HG03139 (cell line): ENCODE results near the gene TMEM239.
"Not testable (repeated sequence)": the region's sequence is repeated elsewhere in the genome, so short reads cannot be mapped to it uniquely, and the experiment has no call there.

Source experiments
- ATAC-seq: cut with Tn5 transposase; IDR thresholded peaks from one replicate; pipeline ENCODE4 v1.9.1; 2021; ENCODE audit not compliant: unreplicated experiment

Gene TMEM239

DNA sequence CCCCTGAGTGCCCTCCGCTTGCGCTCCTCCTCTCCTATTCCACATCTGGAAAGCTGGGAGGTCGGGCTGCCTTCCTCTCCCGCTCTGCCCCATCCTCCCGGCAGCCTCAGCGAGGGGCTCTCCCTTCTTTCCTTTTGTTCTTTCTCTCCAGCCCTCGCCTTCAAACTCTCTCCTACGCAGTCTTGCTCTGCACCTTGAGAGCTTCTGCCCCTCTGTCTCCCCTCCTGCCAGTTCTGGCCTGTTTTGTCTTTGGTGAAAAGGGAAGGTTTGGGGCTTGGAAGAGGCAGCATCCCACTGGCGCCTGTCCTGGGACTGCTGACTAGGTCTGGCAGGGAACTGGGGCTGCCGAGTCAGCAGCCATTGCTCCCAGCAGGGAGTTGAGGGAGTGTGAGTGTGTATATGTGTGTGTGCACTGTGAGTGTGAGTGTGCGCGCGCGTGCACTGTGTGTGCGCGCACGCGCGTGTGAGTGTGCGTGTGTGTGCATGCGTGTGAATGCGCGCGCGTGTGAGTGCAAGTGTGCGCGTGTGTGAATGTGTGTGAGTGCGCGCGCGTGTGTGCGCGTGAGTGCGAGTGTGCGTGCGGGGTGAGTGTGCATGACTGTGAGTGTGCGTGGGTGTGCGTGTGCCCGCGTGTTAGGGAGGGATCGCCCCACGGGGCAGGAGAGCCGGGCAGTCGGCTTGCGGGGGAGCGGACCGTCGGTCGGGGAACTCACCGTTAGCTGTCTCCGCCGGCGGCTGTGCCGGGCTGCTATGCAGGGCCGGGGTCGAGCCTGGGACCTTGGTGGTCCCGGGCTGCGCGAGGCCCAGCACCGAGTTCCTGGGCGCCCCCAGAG, 16.3 kb upstream of the TMEM239 start:
- peak; percentile 6 for ATAC-seq

DNA sequence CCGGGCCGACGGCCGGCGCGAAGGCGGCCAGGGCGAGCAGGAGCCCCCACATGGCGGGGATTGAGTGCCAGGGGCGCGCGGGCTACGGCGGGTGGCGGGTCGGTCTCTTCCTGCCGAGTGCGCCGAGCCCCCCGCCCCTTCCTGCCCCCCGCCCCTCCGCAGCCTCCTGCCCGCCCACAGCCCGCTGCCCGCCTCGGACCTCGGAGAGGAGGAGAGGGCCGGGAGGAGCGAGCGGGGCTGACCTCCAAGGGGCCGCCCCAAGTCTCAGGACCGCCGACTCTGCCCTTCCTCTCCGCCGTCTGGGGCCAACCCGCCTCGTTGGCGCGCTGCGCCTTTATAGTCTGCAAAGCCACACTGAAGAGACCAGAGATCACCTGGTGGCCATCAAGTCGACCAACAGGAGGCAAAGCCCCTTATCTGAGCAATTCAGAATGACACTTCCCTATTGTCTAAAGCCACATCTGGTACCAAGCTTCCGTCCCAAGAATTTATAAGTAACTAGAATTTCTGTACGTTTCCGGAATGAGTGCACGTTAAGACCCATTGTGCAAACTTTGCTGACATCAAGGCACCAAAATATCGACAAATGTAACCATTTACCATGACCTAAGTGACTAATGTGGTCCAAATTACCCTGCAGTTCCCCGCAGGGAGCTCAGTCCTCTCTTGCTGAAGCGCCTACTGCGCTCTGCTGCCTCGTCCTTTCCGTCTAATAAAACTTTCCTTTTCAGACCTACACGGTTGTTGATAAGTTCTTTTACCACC, 15.5 kb upstream of the TMEM239 start, which contains the start of gene CPXM1:
TSS of gene CPXM1 (minus strand) at position 107 of the 765 bp plus-strand sequence. CDS start at position 52, 55 bp downstream.
- peak; percentile 58 for ATAC-seq

DNA sequence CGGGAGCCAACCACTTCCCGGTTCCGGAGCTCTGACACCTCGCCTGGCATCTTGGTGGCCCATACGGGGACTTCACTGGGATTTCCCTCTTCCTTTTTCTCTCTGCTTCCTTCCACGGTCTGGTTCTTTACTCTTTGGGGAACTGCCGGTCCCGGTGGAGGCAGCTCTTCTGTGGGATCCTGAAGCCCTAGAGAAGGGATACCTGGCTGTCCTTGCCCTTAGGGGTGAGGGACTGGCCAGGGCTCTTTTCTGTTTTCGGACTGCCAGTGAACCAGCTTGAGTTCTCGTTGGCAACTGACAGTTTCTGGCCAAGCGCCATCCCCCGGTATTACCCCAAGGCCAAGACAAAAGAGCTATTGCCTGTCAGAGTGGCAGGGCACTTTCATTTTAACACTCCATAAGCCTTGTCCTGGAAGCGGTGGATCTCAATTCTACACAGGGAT, 14.9 kb upstream of the TMEM239 start:
- ATAC-seq = no peak

DNA sequence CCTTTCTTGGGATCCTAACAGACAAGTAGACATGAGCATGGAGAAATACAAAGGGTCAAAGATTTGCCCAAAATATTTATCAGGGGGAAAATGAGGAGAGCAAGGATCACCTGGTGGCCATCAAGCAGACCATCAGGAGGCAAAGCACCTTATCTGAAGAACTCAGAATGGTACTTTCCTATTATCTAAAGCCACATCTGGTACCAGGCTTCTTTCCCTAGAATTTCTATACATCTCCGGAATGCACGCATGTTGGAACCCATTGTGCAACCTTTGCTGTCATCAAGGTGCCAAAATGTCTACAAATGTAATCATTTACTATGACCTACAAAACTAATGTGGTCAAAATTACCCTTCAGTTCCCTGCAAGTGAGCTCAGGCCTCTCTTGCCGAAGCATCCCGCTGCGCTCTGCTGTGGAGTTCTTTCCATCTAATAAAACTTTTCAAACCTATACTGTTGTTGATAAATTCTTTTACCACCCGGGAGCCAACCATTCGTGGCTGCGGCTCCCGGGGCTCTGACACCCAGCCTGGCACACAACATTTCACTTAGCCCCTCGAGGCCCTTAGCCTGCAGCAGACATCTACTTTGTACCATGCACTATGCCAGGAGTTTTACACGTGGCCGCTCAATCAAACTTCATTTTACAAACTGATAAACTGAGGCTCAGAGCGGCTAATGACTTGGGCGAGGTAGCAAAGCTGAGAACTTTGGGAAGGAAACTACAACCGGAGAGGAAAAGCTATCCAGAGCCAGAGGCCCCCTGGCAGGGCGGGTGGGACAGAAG, 11.9 kb upstream of the TMEM239 start:
- no peak for ATAC-seq

DNA sequence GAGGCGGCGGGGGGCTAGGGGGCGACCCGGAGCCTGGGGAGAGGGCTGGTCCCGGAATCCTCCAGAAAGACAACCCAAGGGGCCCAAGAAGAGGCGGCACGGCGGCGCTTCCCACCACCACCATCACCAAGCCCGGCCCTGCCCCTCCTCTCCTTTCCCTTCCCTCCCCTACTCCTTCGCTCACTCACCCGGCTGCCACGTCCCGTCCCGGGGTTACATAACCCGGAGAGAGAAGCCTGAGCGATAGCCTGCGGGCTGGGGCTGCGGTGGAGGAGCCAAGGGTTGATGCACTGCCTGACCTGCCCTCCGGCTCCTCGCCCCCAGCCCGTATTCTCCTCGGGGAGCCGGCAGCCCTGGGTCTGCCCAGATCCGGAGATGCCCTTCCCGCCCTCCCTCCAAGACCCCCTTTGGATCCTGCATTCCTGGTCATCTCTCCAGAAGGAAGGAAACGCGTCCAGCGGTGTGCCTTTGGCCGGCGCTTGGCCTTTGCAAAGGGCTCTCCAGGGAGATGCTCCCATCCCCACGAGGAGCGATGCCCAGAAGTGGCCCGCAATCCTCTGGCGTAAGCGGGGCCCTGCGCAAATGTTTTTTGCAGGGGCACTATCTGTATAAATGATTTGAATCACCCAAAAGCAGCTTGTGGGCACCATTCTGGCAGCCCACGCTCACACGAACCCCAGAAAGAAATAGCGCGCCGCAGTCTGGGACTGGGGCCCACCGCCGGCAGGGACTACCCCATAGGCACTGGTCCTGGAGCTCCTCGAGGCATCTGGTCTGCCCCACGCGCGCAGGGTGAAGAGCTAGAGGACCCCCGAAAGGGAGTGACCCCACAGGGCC, 11.1 kb upstream of the TMEM239 start:
- ATAC-seq = no peak

DNA sequence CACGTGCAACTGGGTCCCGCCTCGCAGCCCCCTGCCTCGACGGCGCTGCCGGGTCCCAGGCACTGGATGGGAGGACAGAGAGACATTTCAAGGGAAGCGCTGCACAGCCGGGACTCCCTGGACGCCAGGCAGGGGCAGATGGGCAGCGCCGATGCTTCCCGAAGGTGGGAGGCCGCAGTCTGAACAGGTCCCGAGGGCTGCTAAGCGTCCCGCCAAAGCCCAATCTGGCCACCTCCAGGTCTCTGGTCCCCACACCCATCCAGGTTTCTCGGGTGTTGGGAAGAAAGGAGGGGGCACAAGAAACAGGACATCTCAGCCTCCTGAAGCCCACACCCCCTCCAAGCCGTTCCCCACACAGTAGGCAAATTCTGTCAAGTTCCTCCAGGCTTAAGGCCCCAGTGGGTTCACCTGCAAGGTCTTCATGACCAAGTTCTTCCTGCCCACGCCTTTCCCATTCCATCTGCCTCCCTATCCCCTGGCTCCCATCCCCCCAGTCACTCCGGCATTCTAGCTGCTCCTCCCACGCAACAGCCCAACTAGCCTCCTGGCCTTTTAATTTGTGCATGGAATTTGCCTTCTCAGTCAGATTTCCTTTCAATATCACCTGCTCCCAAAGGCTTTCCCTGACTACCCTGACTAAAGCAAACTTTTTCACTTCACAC, 10.3 kb upstream of the TMEM239 start:
- no peak for ATAC-seq

DNA sequence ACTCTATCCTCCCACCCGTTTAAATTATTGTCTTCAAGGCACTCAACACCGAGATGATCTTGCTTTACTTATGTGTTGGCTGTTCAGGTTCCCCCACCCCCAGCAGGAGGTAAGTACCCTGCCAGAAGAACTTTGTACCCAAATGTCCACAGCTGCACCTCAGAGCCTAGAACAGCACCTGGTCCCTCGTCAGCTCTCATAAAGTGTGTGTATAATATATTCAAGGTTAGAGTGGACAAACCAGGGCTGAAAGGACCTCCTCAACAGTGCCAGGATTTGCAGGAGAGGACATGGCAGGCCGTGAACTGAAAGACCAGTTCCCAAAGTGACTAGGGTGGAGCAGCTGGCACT, 9.8 kb upstream of the TMEM239 start:
- ATAC-seq = no peak

DNA sequence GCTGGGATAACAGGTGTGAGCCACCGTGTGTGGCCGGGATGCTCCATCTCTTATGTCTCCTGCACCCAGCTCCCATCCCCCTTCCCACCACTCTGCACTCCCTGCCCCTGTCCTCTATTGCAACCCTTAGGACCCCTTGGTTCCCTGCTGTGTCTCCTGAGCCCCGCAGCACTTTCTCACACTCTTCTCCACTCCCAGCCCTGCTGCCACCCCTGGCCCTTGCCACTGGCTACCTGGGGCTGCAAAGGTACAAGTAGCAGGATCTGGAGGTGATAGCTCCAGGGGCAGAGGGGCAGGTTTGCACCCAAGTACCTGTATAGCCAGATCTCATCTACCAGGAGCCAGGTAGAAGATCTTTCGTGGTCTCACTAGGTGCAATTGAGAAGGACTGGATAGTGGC, 9.1 kb upstream of the TMEM239 start:
- no peak for ATAC-seq

DNA sequence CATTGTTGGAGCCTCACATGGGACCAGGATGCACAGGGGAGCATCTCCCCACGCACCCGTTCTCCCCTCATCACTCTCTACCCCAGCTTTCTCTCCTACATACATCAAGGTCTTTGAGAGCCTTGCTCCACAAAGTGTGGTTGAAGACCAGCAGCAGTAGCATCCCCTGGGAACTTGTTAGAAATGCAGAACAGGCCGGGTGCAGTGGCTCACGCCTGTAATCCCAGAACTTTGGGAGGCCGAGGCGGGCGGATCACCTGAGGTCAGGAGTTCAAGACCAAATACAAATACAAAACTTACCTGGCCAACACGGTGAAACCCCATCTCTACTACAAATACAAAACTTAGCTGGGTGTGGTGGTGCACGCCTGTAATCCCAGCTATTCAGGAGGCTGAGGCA, 8.2 kb upstream of the TMEM239 start:
- not testable (repeated sequence) for ATAC-seq

DNA sequence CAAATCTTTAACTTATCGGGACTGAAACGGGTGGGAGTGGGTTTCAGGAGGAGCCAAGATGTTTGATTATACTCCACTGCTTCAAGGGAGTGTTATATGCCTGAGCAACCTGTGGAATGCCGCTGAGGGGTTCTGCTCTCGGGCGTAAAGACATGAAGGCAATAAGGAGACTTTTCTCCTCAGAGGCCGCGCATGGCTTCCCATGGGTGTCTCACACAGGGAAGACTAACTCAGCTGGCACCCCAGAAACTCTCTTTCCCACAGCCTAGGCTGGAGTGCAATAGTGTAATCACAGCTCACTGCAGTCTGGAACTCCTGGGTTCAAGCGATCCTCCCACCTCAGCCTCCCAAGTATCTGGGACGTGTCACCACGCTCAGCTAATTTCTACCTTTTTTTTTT, 6.5 kb upstream of the TMEM239 start:
- no peak for ATAC-seq

DNA sequence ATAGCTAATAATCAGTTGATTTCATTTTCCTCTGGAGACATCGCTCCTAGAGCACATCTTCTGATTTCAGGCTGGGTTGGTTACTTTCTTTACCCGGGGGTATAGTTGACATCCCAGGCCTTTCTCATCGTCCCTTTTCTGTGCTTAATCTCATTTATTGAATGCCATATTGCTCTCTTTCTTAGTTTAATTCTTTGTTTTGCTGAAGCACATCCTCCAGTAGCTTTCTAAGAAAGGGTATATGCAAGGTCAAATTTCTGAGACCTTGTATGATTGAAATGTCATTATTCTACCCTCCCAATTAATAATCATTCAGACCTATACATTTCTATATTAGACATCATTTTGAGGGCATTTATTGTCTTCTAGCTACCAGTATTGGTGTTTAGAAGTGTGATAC, 4.0 kb upstream of the TMEM239 start:
- ATAC-seq = no peak

DNA sequence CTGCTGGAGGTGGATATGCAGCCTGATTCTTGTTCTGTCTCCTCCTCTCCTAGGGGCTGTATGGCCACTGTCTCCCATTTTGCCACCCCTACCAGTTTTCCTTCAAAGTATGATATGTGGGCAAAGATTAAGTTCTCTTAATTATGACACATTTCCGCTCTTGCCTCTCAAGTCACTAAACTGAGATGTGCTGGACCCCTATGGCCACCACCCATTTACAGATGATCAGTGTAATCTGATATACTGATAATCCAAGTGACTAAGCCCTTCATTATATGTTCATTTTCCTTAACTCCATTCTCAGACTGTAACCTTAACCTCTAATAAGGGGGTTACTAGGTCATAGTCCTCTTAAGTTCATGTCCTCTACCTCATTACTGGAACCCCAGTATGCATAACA, 2.1 kb upstream of the TMEM239 start:
- no peak for ATAC-seq

DNA sequence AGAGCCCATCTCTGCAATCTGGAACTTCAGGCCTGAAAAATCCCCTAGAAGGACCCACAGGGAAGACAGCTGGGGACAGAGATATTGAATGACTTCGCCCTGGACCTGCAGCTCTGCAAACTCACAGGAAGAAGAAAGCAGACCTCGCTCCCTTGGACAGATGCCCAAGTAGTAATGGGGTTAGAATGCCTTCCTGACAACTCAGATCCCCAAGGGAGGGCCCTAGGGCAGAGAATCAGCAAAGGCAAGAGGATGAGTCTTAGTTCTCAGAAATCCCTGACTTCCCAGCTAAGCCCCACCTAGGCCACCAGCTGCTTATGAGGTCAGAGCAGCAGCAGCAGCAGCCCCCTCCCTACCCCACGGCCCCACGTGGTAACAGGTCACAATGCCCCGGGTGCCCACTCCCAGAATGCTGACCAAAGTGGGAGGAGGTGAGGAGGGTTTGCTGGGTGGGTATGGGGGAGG, 1.5 kb upstream of the TMEM239 start, which contains the start of gene C20orf141:
TSS of gene C20orf141 (plus strand) at position 401 of the 465 bp plus-strand sequence. CDS start 198 bp downstream, outside the sequence.
- ATAC-seq = no peak

DNA sequence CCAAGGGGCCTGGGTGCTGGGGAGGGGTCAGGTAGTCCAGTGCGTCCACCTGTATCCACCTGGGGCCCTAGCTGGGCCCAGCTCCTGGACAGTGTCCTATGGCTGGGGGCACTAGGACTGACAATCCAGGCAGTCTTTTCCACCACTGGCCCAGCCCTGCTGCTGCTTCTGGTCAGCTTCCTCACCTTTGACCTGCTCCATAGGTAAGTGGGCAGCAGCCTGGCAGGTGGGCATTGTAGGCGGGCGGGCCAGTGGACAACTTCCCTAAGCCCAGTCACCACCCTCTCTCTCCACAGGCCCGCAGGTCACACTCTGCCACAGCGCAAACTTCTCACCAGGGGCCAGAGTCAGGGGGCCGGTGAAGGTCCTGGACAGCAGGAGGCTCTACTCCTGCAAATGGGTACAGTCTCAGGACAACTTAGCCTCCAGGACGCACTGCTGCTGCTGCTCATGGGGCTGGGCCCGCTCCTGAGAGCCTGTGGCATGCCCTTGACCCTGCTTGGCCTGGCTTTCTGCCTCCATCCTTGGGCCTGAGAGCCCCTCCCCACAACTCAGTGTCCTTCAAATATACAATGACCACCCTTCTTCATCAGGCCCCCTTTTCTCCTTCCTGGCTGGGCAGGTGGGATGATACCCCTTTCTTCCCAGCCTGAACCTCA, 793 bp upstream of the TMEM239 start:
- no peak for ATAC-seq

DNA sequence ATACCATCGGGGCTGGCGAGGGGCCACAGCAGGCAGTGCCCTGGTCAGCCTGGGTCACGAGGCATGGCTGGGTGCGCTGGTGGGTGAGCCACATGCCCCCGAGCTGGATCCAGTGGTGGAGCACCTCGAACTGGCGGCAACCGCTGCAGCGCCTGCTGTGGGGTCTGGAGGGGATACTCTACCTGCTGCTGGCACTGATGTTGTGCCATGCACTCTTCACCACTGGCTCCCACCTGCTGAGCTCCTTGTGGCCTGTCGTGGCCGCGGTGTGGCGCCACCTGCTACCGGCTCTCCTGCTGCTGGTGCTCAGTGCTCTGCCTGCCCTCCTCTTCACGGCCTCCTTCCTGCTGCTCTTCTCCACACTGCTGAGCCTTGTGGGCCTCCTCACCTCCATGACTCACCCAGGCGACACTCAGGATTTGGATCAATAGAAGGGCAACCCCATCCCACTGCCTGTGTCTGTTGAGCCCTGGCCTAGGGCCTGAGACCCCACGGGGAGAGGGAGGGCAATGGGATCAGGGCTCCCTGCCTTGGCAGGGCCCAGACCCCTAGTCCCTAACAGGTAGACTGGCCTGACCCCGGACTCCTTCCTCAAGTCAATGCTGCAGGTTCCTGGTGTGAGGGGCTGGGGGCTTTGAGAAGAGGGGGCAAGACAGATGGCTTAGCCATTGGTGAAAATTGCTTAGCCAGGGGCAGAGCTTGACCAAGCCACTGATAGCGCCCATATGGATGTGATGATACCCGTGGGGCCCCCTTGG, 598 bp downstream of the TMEM239 start:
- ATAC-seq = no peak

DNA sequence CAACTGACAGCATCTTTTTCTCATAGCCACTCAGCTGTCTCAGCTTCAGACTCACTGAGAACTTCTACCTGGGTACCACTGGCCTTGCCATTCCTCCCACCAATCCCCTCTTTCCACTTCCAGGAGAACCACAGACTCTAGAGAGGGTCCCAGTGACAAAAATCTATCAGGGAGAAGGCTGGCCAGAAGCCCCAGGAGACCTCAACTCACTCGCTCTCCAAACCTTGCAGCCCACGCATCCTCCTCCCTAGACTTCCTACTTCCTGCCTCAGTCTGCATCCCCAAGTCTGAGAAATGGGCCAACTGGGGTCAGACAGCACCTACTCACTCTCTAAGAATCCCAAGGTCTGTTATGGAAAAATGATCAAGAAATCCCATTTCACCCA, 1.2 kb downstream of the TMEM239 start:
- ATAC-seq = no peak

DNA sequence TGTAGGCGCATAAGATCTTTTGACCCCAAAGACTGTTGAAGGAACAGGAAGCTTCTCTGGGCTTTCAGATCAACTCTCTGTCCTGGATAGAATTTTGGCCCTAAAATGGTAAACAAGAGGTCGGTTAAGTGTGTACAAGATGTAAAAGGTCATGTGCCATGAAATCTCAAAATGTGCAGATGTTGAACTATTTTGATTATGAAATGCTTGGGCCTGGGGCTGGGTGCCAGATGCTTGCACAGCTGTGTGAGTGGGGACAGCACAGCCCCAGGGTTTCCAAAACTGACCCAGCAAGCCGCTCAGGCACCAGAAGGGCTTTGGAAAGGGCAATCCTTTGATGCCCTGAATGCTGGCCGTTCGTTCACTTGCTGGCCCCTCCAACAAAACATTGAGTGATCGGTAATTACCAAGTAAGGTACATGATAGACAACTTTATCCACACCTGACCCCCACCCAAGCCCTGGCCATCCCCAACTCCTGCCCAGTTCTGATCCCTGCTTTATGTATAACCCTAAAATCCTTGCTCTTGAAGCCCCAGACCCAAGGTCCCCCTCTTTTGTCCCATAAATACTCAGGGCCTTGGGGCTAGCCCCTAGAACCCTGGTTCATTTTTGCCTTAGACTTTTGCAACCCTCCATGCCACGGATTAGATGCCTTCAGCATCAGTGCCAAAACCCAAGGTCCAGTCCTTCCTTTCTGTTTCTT, 1.9 kb downstream of the TMEM239 start:
- no peak for ATAC-seq
